Lung (tissue), 12 donors: ENCODE results near the gene HCN2. TPM values are rescaled to one million over a fixed set of nuclear protein-coding genes. Genes with fewer than 3 reads are reported as not detected.
A peak's percentile ranks its signal among the peaks of the same experiment; 100 is the strongest.

Experiments
- ATAC-seq: fragments of 200-7000 bp; cut with Tn5 transposase; one replicate; pipeline ENCODE4 v1.9.1; 2020; ENCODE audit warnings: moderate number of reproducible peaks; ENCODE audit not compliant: insufficient read depth, low FRiP score
- DNase-seq, 3 donors: peaks; one replicate each; pipeline ENCODE4 v3.0.0-alpha.2; 2013 to 2017
- H3K27ac ChIP-seq, 2 donors: one replicate each; pipeline ENCODE4 v1.5.1; 2013; ENCODE audit warnings: mild to moderate bottlenecking in 2 of 2, moderate library complexity in 2 of 2, control low read depth in 1 of 2, inconsistent platforms in 1 of 2, low read depth in 1 of 2, low read length in 1 of 2
- H3K27me3 ChIP-seq, 3 donors: one replicate each; pipeline ENCODE4 v1.5.1; 2013; ENCODE audit warnings: low read length in 2 of 3; ENCODE audit not compliant: control insufficient read depth in 3 of 3, insufficient read depth in 3 of 3
- H3K36me3 ChIP-seq, 4 donors: one replicate each; pipeline ENCODE4 v1.5.1; 2013; ENCODE audit warnings: low read length in 4 of 4, mild to moderate bottlenecking in 1 of 4, moderate library complexity in 1 of 4; ENCODE audit not compliant: control insufficient read depth in 4 of 4, insufficient read depth in 4 of 4
- H3K4me1 ChIP-seq, 5 donors: one replicate each; pipeline ENCODE4 v1.5.1; 2013; ENCODE audit warnings: low read length in 5 of 5, mild to moderate bottlenecking in 2 of 5, moderate library complexity in 1 of 5; ENCODE audit not compliant: control insufficient read depth in 5 of 5, insufficient read depth in 5 of 5
- H3K4me3 ChIP-seq: one replicate; pipeline ENCODE4 v1.5.1; 2013; ENCODE audit warnings: mild to moderate bottlenecking, control low read depth, moderate library complexity
- H3K9ac ChIP-seq, 2 donors: one replicate each; pipeline ENCODE4 v1.5.1; 2013; ENCODE audit warnings: low read length in 2 of 2, control low read depth in 1 of 2; ENCODE audit not compliant: insufficient read depth in 1 of 2
- H3K9me3 ChIP-seq, 4 donors: one replicate each; pipeline ENCODE4 v1.5.1; 2013; ENCODE audit warnings: low read length in 3 of 4, mild to moderate bottlenecking in 1 of 4, moderate library complexity in 1 of 4; ENCODE audit not compliant: control insufficient read depth in 4 of 4, insufficient read depth in 3 of 4
- CTCF ChIP-seq: IDR thresholded peaks from 2 replicates; pipeline ENCODE4 v1.5.1; 2012; ENCODE audit warnings: mild to moderate bottlenecking; ENCODE audit errors: control extremely low read depth, extremely low read depth
- WGBS, 2 donors: extraction: QIAGEN DNeasy Blood & Tissue Kit; methylation state at CpG; one replicate each; pipeline ENCODE4 v1.1.7; 2013; 5-methylcytosine and 5-hydroxymethylcytosine counted together
- polyA plus RNA-seq, 2 donors: library from polyadenylated mRNA; stranded (reverse); fragments of 200-250 nt; gene quantifications; one replicate each; pipeline ENCODE4 v1.2.1, GENCODE V29; 2013
- total RNA-seq, 2 donors: library from RNA; depleted of rRNA in 1 of 2; stranded (reverse); fragments of >200 nt in 1 of 2; gene quantifications; one replicate each; pipeline ENCODE4 v1.2.1, GENCODE V29; 2014 to 2021
- donor health status: control.
- donor health status: control.
- donor health status: Bipolar disorder and iron deficiency.
- donor health status: healthy.
- donor health status: DM: yes; HTN: yes; CAD: no.

The HCN2 gene
- total and polyA plus RNA-seq, 4 donors: 0.04 to 0.37 (median 0.16) TPM

GRCh38 chr19:648305-648704, 58.6 kb downstream of the HCN2 start:
- H3K9me3 ChIP-seq: no peaks in the 10 kb centered on the region
- ATAC-seq (peak; percentile 5), DNase-seq (no peak)
- no peaks in the 10 kb centered on the region for H3K27me3 ChIP-seq
- H3K4me1 ChIP-seq: no peaks in the 10 kb centered on the region
- 95% methylated on average over 26 to 29 of the region's 29 CpGs for WGBS, 2 donors
- H3K9ac ChIP-seq: no peak overlapping the region
- no peak overlapping the region for H3K27ac ChIP-seq
- no peak overlapping the region for H3K4me3 ChIP-seq
- no peak for TF ChIP-seq CTCF
- H3K36me3 ChIP-seq: peaks cover 0 to 73% (median 11%) of the 10 kb centered on the region in 4 donors

- no peak for ATAC-seq
- H3K4me3 ChIP-seq: no peak overlapping the region
- no peaks in the 10 kb centered on the region for H3K4me1 ChIP-seq
- H3K9me3 ChIP-seq: no peaks in the 10 kb centered on the region
- TF ChIP-seq CTCF: no peak
- no peak overlapping the region for H3K9ac ChIP-seq
- H3K36me3 ChIP-seq: peaks cover 2 to 80% (median 12%) of the 10 kb centered on the region in 4 donors
- no peak for DNase-seq
- no peaks in the 10 kb centered on the region for H3K27me3 ChIP-seq
- no peak overlapping the region for H3K27ac ChIP-seq
- WGBS, 2 donors: 91 to 94% methylated on average over 53 of the region's 53 CpGs
Measured at GRCh38 chr19:648904-649801, 59.5 kb downstream of the HCN2 start.

GRCh38 chr19:650121-650520, 60.4 kb downstream of the HCN2 start:
- Histone ChIP-seq H3K9me3 (no peaks in the 10 kb centered on the region), H3K36me3 (peaks cover 2 to 73% (median 12%) of the 10 kb centered on the region in 4 donors), H3K9ac (no peak overlapping the region), H3K27me3 (no peaks in the 10 kb centered on the region), H3K4me1 (no peaks in the 10 kb centered on the region), H3K27ac (no peak overlapping the region), H3K4me3 (no peak overlapping the region)
- DNase-seq: no peak
- no peak for ATAC-seq
- TF ChIP-seq CTCF: no peak
- 94 to 98% methylated on average over 11 of the region's 11 CpGs for WGBS, 2 donors
